Measurements from ENCODE around the gene RAB36. TPM values are rescaled to one million over a fixed set of nuclear protein-coding genes. Genes with fewer than 3 reads are reported as not detected.

The RAB36 gene
- total RNA-seq, 2 experiments from 2014 or later = 0.77 to 0.87 TPM

DNA sequence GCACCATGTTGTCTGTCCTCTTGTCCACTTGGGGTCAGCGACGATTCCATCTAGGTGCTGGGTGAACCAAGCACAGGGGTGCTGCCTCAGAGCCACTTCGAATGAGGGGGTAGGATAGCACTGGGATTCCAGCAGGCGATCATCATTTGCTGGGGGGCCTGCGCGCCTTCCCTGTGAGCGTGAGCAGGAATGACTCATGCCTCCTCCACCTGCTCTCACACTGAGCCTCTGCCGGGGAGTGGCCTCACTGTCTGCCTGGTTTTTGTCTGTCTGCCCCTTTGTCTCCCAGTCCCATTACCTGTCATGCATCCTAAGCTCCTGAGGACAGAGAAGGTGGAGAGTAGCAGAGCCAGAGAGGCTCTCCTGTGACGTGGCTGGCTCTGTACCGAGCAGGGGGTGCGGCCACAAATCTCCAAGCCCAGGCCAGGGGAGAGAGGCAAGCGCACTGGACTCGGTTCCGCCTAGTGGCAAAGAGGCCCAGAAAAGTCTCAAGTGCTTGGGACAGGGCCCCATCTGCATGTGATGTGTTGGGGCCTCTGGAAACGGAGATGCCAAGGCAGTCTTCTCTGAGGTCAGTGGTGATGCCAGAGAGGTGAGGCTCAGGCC, 34.3 kb upstream of the RAB36 start:
- H3K4me3 ChIP-seq (ENCODE audit: low read length) = no peak overlapping the region
- intact Hi-C loops (cut with DNase I, micrococcal nuclease) = no loop called here
- no peaks in the 10 kb centered on the region for H3K9me3 ChIP-seq (ENCODE audit: control insufficient read depth in 1 of 2, insufficient read depth in 1 of 2, low read length in 2 of 2)
- Mint-ChIP-seq H3K9me3 (no peaks in the 10 kb centered on the region), H3K36me3 (ENCODE audit: low read depth) (no peaks in the 10 kb centered on the region), H3K27ac (no peak overlapping the region), H3K4me1 (ENCODE audit: low read depth) (no peaks in the 10 kb centered on the region), H3K27me3 (no peaks in the 10 kb centered on the region), H3K4me3 (no peak overlapping the region)
- TF ChIP-seq, protein P1, sequence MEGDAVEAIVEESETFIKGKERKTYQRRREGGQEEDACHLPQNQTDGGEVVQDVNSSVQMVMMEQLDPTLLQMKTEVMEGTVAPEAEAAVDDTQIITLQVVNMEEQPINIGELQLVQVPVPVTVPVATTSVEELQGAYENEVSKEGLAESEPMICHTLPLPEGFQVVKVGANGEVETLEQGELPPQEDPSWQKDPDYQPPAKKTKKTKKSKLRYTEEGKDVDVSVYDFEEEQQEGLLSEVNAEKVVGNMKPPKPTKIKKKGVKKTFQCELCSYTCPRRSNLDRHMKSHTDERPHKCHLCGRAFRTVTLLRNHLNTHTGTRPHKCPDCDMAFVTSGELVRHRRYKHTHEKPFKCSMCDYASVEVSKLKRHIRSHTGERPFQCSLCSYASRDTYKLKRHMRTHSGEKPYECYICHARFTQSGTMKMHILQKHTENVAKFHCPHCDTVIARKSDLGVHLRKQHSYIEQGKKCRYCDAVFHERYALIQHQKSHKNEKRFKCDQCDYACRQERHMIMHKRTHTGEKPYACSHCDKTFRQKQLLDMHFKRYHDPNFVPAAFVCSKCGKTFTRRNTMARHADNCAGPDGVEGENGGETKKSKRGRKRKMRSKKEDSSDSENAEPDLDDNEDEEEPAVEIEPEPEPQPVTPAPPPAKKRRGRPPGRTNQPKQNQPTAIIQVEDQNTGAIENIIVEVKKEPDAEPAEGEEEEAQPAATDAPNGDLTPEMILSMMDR (IDR thresholded peaks at IDR 0.05) = no peak
- H3K4me1 ChIP-seq (ENCODE audit: insufficient read depth, low read length) = no peaks in the 10 kb centered on the region
- H3K27ac ChIP-seq (ENCODE audit: low read depth in 1 of 2, low read length in 2 of 2) = no peak overlapping the region
- ChIA-PET CTCF (no interaction called here), POLR2A (no interaction called here)
- no peaks in the 10 kb centered on the region for H3K36me3 ChIP-seq (ENCODE audit: insufficient read depth, low read length)
- H3K27me3 ChIP-seq (ENCODE audit: control insufficient read depth in 1 of 2, insufficient read depth in 2 of 2, low read length in 2 of 2) = no peaks in the 10 kb centered on the region
- ATAC-seq (ENCODE audit: poor library complexity) (no peak), DNase-seq (no peak)

DNA sequence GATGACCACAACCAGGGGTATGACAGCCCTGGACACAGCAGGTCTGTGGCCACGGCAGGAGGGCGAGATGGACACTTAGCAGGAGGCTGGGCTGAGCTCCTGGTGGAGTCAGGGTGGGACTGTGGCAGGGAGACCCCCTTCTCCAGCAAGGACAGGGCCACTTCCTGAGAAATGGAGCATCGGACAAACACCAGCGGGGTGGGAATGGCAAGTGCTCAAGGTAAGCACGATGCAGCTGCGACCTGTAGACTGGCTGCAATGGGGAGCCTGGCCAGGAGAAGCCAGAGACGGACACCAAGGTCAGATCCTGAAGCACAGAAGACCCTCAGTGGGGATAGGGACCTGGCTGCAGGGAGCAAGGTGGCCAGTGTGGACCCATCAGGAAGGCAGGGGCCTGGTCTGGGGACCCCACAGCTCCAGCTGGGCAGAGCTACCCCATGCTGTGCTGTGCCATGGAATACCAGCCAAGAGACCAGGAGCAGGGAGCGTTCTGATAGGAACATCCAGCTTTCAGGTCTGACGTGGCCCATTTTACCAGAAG, 32.7 kb upstream of the RAB36 start:
- Mint-ChIP-seq H3K4me1 (ENCODE audit: low read depth) (no peaks in the 10 kb centered on the region), H3K27me3 (no peaks in the 10 kb centered on the region), H3K27ac (no peak overlapping the region), H3K4me3 (no peak overlapping the region), H3K36me3 (ENCODE audit: low read depth) (no peaks in the 10 kb centered on the region), H3K9me3 (no peaks in the 10 kb centered on the region)
- Histone ChIP-seq H3K4me1 (ENCODE audit: insufficient read depth, low read length) (no peaks in the 10 kb centered on the region), H3K4me3 (ENCODE audit: low read length) (no peak overlapping the region), H3K27me3 (ENCODE audit: control insufficient read depth in 1 of 2, insufficient read depth in 2 of 2, low read length in 2 of 2) (no peaks in the 10 kb centered on the region), H3K36me3 (ENCODE audit: insufficient read depth, low read length) (no peaks in the 10 kb centered on the region), H3K9me3 (ENCODE audit: control insufficient read depth in 1 of 2, insufficient read depth in 1 of 2, low read length in 2 of 2) (no peaks in the 10 kb centered on the region), H3K27ac (ENCODE audit: low read depth in 1 of 2, low read length in 2 of 2) (no peak overlapping the region)
- TF ChIP-seq, protein P1 (IDR thresholded peaks at IDR 0.05) = no peak
- ChIA-PET CTCF (no interaction called here), POLR2A (no interaction called here)
- ATAC-seq (ENCODE audit: poor library complexity) = no peak
- no peak for DNase-seq
- intact Hi-C loops (cut with DNase I, micrococcal nuclease) = no loop called here

DNA sequence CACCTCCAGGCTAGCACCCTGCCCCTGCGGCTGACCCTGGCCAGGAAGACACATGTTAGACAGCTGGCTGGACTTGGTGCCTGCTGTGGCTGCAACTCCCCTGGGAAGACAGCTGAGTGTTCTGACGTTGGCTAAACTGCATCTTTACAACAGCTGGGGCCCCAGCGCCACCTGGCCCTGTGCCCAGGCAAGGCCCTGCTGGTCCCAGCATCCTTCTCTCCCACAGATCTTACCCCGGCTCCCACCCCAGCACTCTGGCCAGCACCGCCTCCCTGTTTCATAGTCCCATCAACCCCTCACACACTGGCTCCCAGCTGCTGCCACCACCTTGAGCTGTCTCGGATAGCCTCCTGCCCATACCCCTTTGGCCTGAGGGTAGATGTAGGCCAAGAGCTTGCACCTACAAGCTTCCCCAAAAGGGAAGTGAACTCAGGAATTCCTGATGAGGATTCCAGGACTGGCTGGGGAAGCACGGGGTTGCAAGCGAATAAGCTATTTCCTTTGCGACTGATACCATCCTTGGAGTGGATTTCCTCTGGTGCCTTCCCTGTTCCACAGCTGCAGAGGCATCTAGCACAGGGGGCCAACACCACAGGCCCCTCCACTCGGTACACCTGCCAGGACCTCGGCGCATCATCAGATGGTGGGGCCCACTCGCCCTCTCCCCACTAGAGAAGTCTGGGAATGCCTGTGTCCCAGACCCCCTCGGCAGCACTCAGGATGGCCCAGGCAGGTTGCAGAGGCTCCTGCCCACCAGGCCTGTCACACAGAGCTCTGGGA, 32.0 kb upstream of the RAB36 start:
- Histone ChIP-seq H3K4me3 (ENCODE audit: low read length) (no peak overlapping the region), H3K27me3 (ENCODE audit: control insufficient read depth in 1 of 2, insufficient read depth in 2 of 2, low read length in 2 of 2) (no peaks in the 10 kb centered on the region), H3K36me3 (ENCODE audit: insufficient read depth, low read length) (no peaks in the 10 kb centered on the region), H3K9me3 (ENCODE audit: control insufficient read depth in 1 of 2, insufficient read depth in 1 of 2, low read length in 2 of 2) (no peaks in the 10 kb centered on the region), H3K4me1 (ENCODE audit: insufficient read depth, low read length) (no peaks in the 10 kb centered on the region), H3K27ac (ENCODE audit: low read depth in 1 of 2, low read length in 2 of 2) (no peak overlapping the region)
- Mint-ChIP-seq H3K27ac (no peak overlapping the region), H3K4me3 (no peak overlapping the region), H3K27me3 (no peaks in the 10 kb centered on the region), H3K4me1 (ENCODE audit: low read depth) (no peaks in the 10 kb centered on the region), H3K9me3 (no peaks in the 10 kb centered on the region), H3K36me3 (ENCODE audit: low read depth) (no peaks in the 10 kb centered on the region)
- intact Hi-C loops (cut with DNase I, micrococcal nuclease) = no loop called here
- CTCF ChIA-PET = no interaction called here
- DNase-seq (no peak), ATAC-seq (ENCODE audit: poor library complexity) (no peak)
- POLR2A ChIA-PET = no interaction called here
- TF ChIP-seq, protein P1 (IDR thresholded peaks at IDR 0.05) = no peak

All from CD4-positive, alpha-beta T cell (primary cell).